ENCODE data around the gene CCDC150.
"Not testable (repeated sequence)": the region's sequence is repeated elsewhere in the genome, so short reads cannot be mapped to it uniquely, and the experiment has no call there.

Gene CCDC150

DNA sequence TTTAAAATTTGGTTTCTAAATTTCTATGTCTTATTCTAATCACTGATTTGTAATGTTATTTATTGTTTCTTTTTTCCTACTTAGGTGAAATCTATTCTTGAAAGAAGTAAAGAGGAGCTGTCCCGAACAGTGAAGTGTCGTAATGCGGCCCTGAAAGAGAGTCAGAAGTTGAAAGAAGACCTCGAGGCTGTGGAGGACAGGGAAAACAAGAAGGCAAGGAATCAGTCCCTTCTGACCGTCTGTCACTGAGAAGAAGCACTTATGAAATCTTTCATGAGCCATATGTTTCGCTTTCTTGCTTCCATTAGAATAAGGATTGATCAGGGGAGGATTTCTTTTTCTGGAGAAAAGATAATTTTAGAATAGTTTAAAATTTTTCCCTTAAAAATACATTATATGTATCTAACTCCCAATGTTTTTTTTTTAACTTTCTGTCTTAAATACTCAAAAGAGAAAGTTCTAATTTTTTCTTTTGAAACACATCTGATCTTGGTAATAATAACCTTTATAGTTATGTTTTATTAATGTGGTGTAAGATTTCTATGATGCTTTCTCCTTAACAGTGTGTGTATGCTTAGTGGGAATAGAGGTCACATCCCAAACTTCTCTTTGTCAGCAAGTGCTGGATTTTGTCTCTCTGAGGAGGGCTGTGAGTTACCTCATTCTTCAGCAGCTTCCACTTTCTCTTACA lies 79.0 kb downstream of the CCDC150 start:
- no peak for DNase-seq

DNA sequence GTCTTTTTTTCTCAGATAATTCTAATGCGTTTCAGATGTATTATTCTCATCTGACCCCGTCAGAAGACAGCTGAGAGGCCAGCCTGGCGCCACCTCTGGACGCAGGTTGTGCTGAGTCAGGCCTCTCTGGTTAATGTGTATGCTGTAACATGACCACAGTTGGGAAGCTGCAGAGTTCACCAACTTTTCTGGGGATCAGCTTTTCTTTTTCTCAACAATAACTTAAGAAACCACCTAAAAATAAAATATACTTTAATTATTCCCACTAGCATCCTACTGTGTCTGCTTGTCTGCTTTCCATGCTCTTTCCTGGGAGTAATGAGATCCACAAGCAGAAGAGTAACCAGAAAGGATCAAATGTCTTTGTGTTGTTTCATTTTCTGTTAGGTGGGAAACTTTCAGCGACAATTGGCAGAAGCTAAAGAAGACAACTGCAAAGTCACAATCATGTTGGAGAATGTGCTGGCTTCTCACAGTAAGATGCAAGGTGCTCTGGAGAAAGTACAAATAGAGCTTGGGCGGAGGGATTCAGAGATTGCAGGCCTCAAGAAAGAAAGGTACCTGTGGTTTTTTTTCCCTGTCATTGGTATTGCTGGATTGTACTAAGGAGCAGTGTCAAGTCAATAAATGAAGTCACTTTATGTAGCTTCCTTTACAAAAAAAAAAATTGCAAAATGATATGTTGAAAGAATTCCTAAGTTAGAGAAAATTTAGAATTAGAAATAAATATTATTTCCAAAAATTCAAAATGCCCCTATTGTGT lies 79.8 kb downstream of the CCDC150 start:
- DNase-seq: peak; percentile 50

DNA sequence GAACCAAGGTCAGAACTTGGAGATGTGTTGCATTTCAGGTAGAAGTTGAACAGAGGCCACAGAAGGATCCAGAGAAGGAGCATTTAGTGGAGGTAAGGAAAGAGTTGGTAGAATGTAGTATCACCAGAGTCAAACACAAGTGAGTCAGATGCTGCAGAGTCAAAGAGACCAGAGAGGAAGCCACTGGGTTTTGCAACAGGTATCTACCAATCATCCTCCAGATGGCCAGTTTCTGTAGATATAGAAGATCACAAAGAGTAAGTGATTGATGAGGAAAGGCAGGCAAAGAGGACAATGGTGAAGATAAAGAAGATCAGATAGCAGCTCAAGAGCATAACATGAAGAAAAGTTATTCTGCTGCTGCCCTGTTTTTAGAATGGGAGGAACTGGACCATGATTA lies 84.1 kb downstream of the CCDC150 start:
- no peak for DNase-seq

DNA sequence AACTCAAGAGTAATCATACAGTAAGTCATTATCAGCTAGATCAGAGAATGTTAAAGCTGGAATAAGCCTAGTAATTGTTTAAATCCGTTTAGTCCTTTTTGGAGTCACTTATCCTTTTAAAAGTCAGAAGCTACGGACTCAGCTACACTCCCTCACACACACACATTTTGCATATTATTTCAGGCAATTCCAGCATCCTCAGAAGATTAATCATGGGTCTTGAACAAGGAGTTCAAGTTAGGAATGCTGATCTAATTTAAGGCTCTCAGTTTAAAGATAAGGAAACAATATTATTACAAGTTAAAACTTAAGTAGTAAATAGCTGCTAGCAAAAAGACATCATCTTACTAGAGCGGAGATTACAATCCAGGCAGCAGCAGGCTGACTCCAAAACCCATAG lies 85.7 kb downstream of the CCDC150 start:
- no peak for DNase-seq

DNA sequence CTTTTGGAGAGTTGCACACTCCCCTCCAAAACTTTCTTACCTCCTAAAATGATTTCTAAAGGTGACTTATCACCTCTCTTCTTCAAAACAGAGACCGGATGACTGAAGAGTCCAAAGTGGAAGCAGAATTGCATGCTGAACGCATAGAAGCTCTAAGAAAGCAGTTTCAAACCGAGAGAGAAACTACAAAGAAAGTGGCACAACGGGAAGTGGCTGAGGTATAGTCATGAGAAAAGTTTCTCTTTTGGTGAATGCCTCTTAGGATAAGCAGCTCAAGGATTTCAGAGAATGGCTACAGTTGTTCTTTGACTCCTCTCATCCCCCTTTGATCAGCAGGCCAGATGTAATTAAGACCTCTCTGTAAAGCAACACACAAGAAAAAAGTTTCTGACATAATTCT lies 86.4 kb downstream of the CCDC150 start:
- no peak for DNase-seq

DNA sequence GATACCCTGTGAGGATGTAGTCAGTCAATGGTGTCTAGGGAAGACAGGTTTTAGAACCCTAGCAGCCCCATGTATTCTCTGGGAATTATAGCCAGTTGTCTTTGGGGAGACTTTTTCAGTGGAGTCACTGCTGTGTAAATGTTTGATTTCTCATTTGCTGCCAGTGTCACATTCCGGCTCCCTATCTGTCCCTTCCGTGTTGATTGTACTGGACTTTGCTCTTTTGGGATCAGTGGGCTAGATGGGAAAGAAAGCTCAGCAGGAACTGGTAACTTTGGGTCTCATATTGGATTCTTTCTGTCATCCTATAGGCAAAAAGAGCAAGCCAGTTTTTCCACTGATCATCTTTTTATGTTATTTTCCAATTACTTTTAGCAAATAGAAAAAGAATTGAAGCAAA lies 89.9 kb downstream of the CCDC150 start:
- DNase-seq: no peak

DNA sequence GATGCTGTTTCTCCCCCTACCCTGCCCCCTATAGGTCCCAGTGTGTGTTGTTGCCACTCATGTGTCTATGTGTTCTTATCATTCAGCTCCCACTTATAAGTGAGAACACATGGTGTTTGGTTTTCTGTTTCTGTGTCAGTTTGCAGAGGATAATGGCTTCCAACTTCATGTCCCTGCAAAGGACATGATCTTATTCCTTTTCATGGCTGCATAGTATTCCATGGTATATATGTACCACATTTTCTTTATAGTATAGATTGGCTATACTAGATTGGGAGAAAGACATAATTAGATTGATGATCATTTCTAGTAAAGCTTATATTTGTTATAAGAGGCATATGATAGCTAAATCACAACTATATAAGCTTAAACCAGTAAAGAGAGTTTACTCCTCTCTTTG lies 97.1 kb downstream of the CCDC150 start:
- not testable (repeated sequence) for DNase-seq

DNA sequence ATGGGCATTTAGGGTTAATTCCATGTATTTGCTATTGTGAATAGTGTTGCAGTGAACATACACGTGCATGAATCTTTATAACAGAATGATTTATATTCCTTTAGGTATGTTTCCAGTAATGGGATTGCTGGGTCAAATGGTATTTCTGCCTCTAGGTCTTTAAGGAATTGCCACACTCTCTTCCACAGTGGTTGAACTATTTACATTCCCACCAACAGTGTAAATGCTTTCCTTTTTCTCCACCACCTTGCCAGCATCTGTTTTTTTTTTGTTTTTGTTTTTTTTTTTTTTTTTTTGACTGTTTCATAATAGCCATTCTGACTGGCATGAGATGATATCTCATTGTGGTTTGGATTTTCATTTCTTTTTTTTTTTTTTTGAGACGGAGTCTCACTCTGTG lies 97.5 kb downstream of the CCDC150 start:
- no peak for DNase-seq

DNA sequence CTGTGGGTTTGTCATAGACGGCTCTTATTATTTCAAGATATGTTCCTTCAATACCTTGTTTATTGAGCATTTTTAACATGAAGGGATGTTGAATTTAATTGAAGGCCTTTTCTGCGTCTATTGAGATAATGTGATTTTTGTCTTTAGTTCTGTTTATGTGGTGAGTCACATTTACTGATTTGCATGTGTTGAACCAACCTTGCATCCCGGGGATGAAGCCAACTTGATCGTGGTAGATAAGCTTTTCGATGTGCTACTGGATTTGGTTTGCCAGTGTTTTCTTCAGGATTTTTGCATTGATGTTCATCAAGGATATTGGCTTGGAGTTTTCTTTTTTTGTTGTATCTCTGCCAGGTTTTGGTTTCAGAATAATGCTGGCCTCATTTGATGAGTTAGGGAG lies 99.5 kb downstream of the CCDC150 start:
- DNase-seq: no peak

DNA sequence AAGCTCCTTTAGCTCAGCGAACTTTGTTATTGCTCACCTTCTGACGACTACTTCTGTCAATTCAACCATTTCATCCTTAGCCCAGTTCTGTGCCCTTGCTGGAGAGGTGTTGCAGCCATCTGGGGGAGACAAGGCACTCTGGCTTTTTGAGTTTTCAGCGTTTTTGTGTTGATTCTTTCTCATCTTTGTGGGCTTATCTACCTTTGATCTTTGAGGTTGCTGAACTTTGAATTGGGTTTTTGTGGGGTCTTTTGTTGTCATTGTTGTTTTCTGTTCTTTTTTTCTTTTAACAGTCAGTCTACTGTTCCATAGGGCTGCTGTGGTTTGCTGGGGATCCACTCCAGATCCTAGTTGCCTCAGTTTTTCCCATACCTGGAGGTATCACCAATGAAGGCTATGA lies 102.7 kb downstream of the CCDC150 start:
- DNase-seq: no peak

DNA sequence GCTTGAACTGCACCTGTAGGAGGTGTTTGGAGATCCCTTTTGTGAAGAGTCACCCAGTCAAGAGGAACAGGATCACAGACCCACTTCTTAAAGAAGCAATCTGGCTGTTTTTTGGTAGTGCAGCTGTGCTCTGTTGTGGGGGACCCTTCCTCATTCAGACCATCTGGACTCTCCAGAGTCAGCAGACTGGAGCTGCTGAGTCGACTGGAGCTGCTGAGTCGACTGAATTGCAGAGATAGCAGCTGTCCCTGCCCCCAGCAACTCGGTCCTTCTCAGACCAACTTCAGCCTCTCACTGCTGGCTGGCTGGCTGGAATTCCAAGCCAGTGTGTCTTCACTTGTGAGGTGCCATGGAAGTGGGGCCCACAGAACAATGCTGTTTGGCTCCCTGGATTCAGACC lies 103.2 kb downstream of the CCDC150 start:
- DNase-seq: no peak

DNA sequence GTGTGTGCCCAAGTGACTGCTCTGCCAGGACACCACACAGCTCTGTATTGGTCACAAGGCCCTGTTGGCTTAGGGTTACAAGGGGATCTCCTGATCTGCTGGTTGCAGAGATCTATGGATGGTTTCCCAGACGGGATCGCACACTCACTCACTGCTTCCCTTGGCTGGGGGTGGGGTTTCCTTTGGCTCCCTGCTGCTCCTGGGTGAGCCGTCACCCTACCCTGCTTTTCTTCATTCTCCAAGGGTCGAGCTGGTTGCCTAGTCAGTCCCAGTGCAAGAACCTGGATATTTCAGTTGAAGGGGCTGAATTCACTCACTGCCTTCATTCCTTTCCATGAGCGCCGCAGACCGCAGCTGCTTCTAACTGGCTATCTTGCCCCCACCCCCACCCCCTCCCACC lies 103.7 kb downstream of the CCDC150 start:
- DNase-seq: no peak

DNA sequence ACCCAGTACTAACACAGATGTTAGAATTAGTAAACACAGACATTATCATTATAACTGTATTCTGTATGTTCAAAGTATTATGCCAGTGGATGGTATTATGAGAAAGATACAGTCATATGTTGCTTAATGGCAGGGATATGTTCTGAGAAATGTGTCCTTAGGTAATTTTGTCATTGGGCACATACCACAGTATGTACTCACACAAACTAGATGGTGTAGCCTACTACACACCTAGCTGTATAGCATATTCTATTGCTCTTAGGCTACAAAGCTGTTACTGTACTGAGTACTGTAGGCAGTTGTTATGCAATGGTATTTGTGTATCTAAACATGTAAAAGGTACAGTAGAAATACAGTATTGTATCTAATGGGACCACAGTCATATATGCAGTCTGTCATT lies 106.2 kb downstream of the CCDC150 start:
- DNase-seq: no peak

DNA sequence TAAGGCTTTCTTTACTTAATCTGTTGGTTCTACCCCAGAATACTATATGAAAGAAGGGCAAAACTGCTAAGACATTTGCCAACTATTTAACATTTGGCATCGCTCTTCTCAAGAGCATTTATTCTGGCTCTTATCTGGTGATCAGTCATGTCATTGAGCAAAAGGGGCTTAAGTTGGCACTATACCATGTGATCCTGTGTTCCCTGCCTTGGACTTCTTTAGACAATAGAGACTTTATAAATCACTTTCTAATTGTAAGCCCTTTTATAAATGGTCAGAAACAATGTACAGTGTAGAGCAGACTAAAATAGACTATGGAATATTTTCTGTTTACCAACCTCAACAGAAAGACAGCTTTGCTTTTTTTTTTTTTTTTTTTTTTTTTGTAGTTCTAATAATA lies 107.9 kb downstream of the CCDC150 start:
- DNase-seq: no peak

DNA sequence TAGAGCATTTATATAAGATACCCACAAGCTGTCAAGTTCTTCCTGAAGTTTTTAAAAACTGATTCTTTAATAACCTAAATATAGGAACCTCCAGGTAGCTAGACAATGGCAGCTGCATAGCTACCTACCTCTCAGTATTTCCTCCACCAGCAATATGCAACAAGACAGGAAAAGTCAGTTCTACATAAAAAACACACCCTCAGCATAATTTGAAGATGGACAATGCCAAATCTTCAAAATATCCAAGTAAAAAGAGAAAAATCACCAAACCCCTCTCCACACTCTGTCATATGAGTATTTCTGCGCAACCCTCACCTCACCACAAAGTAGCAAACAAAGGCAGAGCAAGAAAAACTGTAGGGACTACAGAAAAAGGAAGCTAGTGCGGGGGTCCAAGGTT lies 108.6 kb downstream of the CCDC150 start:
- DNase-seq: no peak

DNA sequence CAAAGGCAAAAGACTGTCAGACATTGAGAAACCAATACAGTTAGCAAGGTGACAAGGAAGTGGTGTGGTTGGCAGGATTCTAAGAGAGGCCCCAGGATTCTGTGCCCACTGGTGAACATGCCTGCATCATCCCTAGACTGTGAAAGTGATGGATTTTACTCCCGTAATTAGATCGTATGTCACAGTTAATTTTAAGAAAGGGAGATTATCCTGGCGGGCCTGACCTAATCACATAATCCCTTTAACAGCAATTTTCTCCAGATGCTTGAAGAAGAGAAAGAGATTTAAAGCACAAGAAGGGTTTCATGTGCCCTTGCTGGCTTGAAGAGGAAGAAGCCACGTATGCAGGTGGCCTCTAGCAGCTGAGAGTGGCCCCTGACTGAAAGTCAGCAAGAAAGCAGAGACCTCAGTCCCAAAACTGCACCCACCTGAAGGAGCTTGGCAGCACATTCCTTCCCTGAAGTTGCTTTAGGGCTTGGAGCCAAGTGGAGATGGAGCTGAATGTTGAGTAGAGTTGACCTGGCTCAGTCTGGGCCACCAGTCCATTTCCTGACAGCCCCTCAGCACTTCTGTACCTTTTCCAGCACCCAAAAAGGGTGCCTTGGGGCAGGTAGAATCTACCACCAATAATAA lies 110.9 kb downstream of the CCDC150 start:
- no peak for DNase-seq

DNA sequence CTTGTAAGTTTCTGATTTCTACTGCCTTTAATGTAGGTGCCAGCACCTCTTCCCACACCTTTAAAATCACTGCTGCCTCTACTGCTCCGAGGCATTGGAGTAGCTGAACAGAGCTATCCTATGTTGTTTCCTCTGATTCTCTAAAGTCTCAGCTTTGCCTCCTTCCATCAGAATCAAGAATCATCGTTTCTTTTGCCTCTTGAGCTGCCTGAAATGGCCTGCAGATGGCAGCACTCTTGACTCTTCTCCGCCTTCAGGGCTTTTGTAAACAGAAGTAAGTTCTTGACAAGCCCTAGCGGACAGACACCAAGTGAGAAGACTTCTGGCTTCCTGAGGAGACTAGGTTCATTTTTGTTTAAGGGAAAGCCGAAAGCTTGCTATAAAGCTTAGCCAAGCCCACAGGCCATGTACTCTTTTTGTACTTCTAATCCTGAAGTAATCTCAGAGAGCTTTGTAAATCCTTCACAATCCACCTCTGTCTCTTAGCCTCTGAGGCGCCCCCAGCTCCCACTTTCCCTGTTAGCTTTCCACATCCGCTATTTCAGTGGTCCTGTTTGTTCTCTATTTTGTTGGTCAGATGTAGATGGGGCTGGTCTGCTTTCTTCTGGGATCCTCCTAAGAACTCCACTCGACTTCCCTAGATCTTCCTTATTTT lies 111.6 kb downstream of the CCDC150 start:
- peak; percentile 58 for DNase-seq

DNA sequence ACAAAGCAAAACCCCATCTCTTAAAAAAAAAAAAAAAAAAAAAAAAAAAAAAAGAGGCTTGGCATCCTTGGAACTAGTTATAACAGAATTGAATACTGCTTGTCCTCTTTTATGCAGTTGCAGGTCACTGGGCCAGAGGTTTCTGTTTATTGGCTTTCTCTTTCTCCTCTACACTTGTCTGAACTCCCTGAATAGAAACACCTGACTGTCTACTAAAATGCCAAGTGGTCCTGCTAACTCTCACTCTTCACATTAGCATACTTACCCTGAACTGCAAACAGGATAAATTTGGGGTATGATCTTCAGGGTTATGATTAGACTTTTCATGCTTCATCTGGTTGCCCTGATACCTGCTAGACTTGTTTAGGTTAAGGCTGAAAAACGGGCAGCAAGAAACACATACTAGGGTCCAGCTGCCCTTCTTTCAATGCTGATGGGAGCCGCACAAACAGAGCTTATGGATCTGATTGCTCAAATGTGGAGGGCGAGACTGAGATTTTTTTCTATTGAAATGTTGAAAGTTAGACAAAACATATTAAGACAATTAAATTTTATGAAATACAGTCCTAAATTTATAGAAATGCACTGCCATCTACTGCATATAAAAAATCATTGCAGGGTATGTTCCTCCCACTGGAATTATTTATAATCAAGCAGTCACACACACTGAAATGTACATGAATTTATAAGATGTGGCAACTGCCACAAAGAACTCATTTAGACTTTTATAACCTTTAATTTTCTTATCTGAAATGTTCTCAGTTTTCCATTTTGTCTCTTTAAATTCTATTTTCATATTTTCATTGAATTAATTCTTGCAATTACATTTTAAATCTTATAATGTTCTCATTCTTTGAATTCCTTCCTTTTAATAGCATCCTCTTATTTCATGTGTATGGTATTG lies 119.2 kb downstream of the CCDC150 start:
- peak; percentile 23 for DNase-seq

DNA sequence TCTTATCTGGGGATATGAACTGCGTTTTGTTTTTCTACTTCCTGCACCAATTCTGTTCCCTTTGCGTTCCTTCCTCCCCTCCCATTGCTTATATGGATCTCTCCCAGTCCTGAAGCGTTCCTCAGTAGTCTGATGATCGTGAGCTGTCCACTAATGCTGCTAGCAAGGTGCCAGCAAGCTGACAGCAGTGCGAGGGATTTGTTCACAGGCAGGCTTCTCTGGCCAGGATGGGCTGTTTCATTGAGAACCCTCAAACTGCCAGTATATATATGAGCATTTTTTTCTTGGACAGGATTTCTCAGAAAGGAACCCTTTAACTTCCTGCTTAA lies 119.8 kb downstream of the CCDC150 start:
- no peak for DNase-seq

DNA sequence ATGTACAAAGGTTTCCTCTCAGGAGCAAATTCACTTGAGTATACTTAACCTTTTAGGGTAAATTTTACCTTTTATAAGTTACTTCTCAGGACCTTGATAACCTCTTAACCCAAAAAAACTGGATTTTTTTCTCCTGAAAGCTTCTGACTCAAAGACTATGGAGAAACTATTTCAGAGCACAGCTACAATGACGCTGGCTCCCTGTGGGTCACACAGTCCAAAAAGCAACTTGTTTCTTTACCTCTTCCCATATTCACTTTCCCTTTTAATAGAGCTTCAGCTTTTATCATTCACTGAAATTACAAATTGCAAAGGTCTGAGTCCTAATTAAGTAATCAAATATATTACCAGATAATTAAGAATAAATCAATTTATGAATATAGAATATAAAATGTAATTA lies 127.6 kb downstream of the CCDC150 start:
- DNase-seq: no peak
